ENCODE results near the gene C1QTNF4. TPM values are rescaled to one million over a fixed set of nuclear protein-coding genes. Genes with fewer than 3 reads are reported as not detected.
A peak's percentile ranks its signal among the peaks of the same experiment; 100 is the strongest.

The C1QTNF4 gene
- polyA plus RNA-seq, 1 donor (not counting 4 experiments of a cell fraction or from before 2014, with no cell fraction given), result not detected

GRCh38 chr11:47589977-47590861 lies 4.0 kb downstream of the C1QTNF4 start:
- Histone ChIP-seq H3K9me1 (ENCODE audit: control insufficient read depth, extremely low read depth, insufficient read depth, low read length) (no peaks in the 10 kb centered on the region), H2AFZ (ENCODE audit: control insufficient read depth, low read length) (peak overlapping the region; percentile 46), H3K4me2 (ENCODE audit: control insufficient read depth, extremely low read depth, insufficient read depth, low read depth, low read length) (no peak overlapping the region), H3K27ac (ENCODE audit: control insufficient read depth, insufficient read depth, low read length) (no peak overlapping the region), H3K27me3 (ENCODE audit: control insufficient read depth, extremely low read depth, insufficient read depth, low read length) (peaks cover 56% of the 10 kb centered on the region), H3K9me3 (ENCODE audit: control insufficient read depth, low read depth, low read length) (no peaks in the 10 kb centered on the region), H3K79me2 (ENCODE audit: control insufficient read depth, insufficient read depth, low read length) (no peaks in the 10 kb centered on the region), H3K4me3 (ENCODE audit: control insufficient read depth in 2 of 3, extremely low read depth in 1 of 3, insufficient read depth in 2 of 3, low read depth in 1 of 3, low read length in 3 of 3) (no peak overlapping the region), H3K9ac (ENCODE audit: control insufficient read depth, extremely low read depth, insufficient read depth, low read length) (no peak overlapping the region), H3K4me1 (ENCODE audit: control insufficient read depth, extremely low read depth, insufficient read depth, low read length) (peaks cover 3% of the 10 kb centered on the region), H4K20me1 (ENCODE audit: control insufficient read depth, extremely low read depth, insufficient read depth, low read length) (peaks cover 3% of the 10 kb centered on the region), H3K36me3 (ENCODE audit: control insufficient read depth in 2 of 2, extremely low read depth in 1 of 2, insufficient read depth in 2 of 2, low read length in 2 of 2) (no peaks in the 10 kb centered on the region)
- FAIRE-seq (no peak), DNase-seq (ENCODE audit: low read depth, low spot score) (no peak)
- dilution Hi-C loops (cut with MboI; ENCODE audit: extremely low pct_ligation_motif_present, low sequenced_read_pairs), result no loop called here
- TF ChIP-seq CTCF (optimal IDR thresholded peaks at IDR 0.05 in 1 of 3, IDR thresholded peaks at IDR 0.05 in 1 of 3, conservative IDR thresholded peaks at IDR 0.05 in 1 of 3; ENCODE audit: extremely low read depth in 1 of 3, insufficient read depth in 2 of 3, low read length in 3 of 3) (no peak), EZH2 (IDR thresholded peaks at IDR 0.05; ENCODE audit: low read length) (peak; percentile 62)

- DNase-seq (ENCODE audit: low read depth, low spot score) (no peak), FAIRE-seq (no peak)
- peaks cover 3% of the 10 kb centered on the region for H3K4me1 ChIP-seq (ENCODE audit: control insufficient read depth, extremely low read depth, insufficient read depth, low read length)
- no peak overlapping the region for H3K9ac ChIP-seq (ENCODE audit: control insufficient read depth, extremely low read depth, insufficient read depth, low read length)
- no peak overlapping the region for H3K4me3 ChIP-seq (ENCODE audit: control insufficient read depth in 2 of 3, extremely low read depth in 1 of 3, insufficient read depth in 2 of 3, low read depth in 1 of 3, low read length in 3 of 3)
- H3K27ac ChIP-seq (ENCODE audit: control insufficient read depth, insufficient read depth, low read length), result no peak overlapping the region
- no peaks in the 10 kb centered on the region for H3K9me1 ChIP-seq (ENCODE audit: control insufficient read depth, extremely low read depth, insufficient read depth, low read length)
- peak overlapping the region; percentile 46 for H2AFZ ChIP-seq (ENCODE audit: control insufficient read depth, low read length)
- H3K79me2 ChIP-seq (ENCODE audit: control insufficient read depth, insufficient read depth, low read length), result no peaks in the 10 kb centered on the region
- TF ChIP-seq EZH2 (IDR thresholded peaks at IDR 0.05; ENCODE audit: low read length) (no peak), CTCF (optimal IDR thresholded peaks at IDR 0.05 in 1 of 3, IDR thresholded peaks at IDR 0.05 in 1 of 3, conservative IDR thresholded peaks at IDR 0.05 in 1 of 3; ENCODE audit: extremely low read depth in 1 of 3, insufficient read depth in 2 of 3, low read length in 3 of 3) (no peak)
- H3K36me3 ChIP-seq (ENCODE audit: control insufficient read depth in 2 of 2, extremely low read depth in 1 of 2, insufficient read depth in 2 of 2, low read length in 2 of 2), result no peaks in the 10 kb centered on the region
- peaks cover 3% of the 10 kb centered on the region for H4K20me1 ChIP-seq (ENCODE audit: control insufficient read depth, extremely low read depth, insufficient read depth, low read length)
- peaks cover 50% of the 10 kb centered on the region for H3K27me3 ChIP-seq (ENCODE audit: control insufficient read depth, extremely low read depth, insufficient read depth, low read length)
- H3K9me3 ChIP-seq (ENCODE audit: control insufficient read depth, low read depth, low read length), result no peaks in the 10 kb centered on the region
- H3K4me2 ChIP-seq (ENCODE audit: control insufficient read depth, extremely low read depth, insufficient read depth, low read depth, low read length), result no peak overlapping the region
- dilution Hi-C loops (cut with MboI; ENCODE audit: extremely low pct_ligation_motif_present, low sequenced_read_pairs), result no loop called here
Measured at GRCh38 chr11:47589584-47589976, 4.6 kb downstream of the C1QTNF4 start.
